Activated T-cell treated with anti-CD3 and anti-CD28 coated beads for 1 hour (primary cell): ENCODE data around the gene LRRC56.

Experiments
- DNase-seq: peaks from one replicate; pipeline ENCODE4 v3.0.0-alpha.2; 2020; ENCODE audit warnings: low read depth

LRRC56 gene

GRCh38 chr11:575313-575995 lies 38.1 kb downstream of the LRRC56 start:
- DNase-seq, result no peak

GRCh38 chr11:575996-576768 lies 38.9 kb downstream of the LRRC56 start, which contains the start of gene PHRF1:
Gene PHRF1 (plus strand): TSS chr11:576470. CDS start chr11:581513, 5,043 bp downstream.
- DNase-seq, result peak; percentile 94

DNA sequence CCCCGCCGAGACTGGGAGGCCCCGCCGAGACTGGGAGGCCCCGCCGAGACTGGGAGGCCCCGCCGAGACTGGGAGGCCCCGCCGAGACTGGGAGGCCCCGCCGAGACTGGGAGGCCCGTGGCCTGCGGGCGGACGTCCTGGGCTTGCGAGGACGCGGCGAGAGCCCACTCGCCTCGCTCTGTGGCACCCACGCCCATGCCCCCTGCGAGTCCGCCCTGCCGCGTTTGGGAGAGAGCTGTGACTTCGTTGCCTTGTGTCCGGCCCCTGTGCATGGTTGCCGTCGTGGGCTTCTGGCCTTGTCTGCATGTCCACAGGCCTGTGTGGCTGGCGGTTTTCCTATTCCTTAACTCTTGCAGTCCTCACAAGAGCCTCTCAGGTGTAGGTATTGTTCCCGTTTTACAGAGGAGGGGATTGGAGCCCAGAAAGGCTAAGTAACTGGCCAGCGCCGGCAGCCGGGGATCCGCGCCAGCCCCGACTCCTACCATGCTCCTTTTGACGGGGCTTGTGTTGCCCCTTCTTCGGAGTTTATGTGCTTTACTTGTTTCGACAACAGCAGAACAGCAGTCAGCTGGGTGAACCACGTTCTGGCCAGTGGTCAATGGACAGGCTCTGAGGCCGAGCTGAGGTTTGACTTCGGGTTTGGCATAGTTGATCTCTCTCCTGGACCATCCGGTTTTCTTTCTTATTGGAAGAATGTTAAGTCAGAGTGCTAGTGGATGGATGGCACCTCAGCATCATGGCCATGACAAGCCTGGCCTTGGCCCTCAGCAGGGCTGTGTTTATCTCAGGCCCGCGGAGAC lies 39.7 kb downstream of the LRRC56 start:
- DNase-seq, result no peak

DNA sequence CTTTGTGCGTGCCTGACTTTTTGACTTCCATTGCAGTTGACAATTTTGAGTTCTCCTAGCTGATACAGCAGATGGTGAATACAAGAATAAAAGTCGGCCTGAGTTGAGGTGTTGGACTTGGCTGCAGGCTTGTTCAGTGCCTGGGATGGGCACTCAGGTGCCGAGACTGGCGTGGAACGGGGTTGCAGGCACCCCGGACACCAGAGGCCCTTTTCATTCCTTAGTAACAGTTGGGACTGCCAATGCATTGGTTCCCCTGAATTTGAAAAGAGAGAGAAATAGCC lies 40.2 kb downstream of the LRRC56 start:
- no peak for DNase-seq

DNA sequence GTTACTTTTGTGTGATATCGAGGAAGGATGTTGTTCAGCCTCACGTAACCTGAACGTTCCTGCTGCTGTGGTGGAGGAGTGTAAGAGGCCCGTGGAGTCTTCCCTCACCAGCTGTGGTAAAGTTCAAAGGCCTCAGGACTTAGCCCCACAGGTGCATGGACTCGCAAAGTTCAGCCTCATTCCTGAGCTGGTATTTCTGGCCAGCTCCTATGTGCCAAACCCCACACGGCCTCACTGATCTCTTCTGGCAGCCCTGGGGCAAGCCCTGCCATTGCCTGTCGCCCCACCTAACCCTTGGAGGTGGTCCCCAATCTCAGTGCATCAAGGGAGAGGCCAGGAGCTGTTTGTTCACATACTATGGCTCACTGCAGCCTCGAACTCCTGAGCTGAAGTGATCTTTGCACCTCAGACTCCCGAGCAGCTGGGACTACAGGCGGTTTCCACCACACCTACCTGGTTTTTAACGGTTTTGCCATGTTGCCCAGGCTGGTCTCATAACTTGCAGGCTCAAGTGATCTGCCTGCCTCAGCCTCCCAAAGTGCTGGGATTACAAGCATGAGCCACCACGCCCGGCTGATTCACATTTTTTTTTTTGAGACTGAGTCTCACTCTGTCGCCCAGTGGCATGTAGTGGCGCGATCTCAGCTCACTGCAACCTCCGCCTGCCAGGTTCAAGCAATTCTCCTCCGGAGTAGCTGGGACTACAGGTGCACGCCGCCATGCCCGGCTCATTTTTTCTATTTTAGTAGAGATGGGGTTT lies 41.1 kb downstream of the LRRC56 start:
- DNase-seq, result no peak

GRCh38 chr11:579830-580601 lies 42.7 kb downstream of the LRRC56 start:
- DNase-seq, result no peak

- no peak for DNase-seq
These were observed 44.0 kb downstream of the LRRC56 start for GRCh38 chr11:581342-581741.

GRCh38 chr11:581752-582151 lies 44.4 kb downstream of the LRRC56 start:
- DNase-seq, result no peak

DNA sequence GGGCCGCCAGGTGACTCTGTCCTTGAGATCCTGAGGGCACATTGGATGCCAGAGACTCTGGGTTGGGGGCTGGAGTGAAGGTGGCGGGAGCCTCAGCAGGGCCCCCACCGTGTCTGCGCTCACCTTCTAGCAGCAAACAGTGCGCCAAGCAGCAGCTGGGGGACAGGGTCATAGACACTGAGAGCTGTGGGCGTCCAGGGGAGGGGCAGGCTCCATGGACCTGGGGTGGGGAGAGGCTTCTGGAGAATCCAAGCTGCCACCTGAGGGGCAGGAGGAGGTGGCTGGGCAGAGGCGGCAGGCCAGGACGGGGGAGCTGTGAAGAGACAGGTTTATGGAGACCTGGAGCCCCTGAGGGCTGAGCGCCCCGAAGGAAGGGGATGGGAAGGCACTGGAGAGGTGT lies 47.0 kb downstream of the LRRC56 start:
- no peak for DNase-seq

GRCh38 chr11:586376-587316 lies 49.3 kb downstream of the LRRC56 start:
- DNase-seq, result no peak

GRCh38 chr11:587546-587945 lies 50.2 kb downstream of the LRRC56 start:
- no peak for DNase-seq

GRCh38 chr11:587978-588380 lies 50.7 kb downstream of the LRRC56 start:
- DNase-seq, result peak; percentile 45

- DNase-seq, result no peak
These were observed 52.5 kb downstream of the LRRC56 start for GRCh38 chr11:589798-590197.

GRCh38 chr11:590997-591396 lies 53.7 kb downstream of the LRRC56 start:
- DNase-seq, result no peak

- no peak for DNase-seq
These were observed 55.2 kb downstream of the LRRC56 start for GRCh38 chr11:592501-592900.

- no peak for DNase-seq
These were observed 55.6 kb downstream of the LRRC56 start for GRCh38 chr11:592918-593317.

GRCh38 chr11:593347-593746 lies 56.0 kb downstream of the LRRC56 start:
- no peak for DNase-seq

GRCh38 chr11:595400-595799 lies 58.1 kb downstream of the LRRC56 start:
- DNase-seq, result no peak

DNA sequence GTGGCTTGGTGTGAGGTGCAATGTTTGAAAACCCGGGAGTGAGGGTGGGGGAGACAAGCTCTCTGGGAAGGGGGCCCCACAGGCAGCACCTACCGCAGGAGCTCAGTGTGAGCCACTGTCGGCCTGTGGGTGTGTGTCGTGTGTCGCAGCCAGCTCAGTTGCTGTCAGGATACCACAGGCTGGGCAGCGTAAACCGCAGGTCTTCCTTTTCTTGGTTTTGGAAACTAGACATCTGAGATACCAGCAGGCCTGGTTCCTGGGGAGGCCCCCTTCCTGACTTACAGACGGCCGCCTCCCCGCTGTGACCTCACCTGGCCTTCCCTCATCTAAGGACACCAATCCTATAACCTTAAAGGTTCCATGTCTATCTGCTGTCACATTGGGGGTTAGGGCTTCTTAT lies 59.0 kb downstream of the LRRC56 start:
- DNase-seq, result no peak

- no peak for DNase-seq
These were observed 59.9 kb downstream of the LRRC56 start for GRCh38 chr11:597166-597725.
